Mammary epithelial cell (primary cell): ENCODE measurements around the gene SPTSSA.

Experiments used
- EZH2 ChIP-seq: IDR thresholded peaks from 2 replicates; pipeline ENCODE4 v1.6.1; 2012; ENCODE audit warnings: low read length, inconsistent platforms, borderline replicate concordance
- TF ChIP-seq, protein P1 (sequence below), 2 donors: IDR thresholded peaks in 1 of 2; conservative IDR thresholded peaks in 1 of 2; 2 replicates each; pipeline ENCODE4 v1.5.1; 2011 to 2012; ENCODE audit warnings: inconsistent platforms in 2 of 2, low read length in 2 of 2, mild to moderate bottlenecking in 2 of 2, control low read depth in 1 of 2, low read depth in 1 of 2; ENCODE audit not compliant: insufficient read depth in 1 of 2; ENCODE audit errors: extremely low read depth in 1 of 2

DNA sequence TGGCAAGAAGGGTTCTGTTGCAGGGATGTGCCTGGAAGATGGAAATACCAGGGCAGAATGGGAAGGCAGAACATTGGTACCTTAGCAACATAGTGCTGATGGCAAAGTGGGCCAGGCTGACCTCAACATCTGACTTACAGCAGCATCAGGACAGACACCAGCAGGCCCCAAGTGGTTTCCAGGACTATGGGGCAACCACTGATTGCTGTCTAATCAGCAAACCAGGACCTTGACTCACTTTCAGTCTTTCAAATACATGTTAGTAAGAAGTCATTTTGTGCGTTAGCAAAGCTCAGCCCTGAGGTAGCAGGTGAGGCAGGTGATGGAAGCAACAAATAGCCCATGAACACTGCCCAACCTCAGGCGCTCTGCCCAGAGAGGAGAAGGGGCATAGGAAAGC is 4.7 kb upstream of the SPTSSA start:
- TF ChIP-seq, protein P1, sequence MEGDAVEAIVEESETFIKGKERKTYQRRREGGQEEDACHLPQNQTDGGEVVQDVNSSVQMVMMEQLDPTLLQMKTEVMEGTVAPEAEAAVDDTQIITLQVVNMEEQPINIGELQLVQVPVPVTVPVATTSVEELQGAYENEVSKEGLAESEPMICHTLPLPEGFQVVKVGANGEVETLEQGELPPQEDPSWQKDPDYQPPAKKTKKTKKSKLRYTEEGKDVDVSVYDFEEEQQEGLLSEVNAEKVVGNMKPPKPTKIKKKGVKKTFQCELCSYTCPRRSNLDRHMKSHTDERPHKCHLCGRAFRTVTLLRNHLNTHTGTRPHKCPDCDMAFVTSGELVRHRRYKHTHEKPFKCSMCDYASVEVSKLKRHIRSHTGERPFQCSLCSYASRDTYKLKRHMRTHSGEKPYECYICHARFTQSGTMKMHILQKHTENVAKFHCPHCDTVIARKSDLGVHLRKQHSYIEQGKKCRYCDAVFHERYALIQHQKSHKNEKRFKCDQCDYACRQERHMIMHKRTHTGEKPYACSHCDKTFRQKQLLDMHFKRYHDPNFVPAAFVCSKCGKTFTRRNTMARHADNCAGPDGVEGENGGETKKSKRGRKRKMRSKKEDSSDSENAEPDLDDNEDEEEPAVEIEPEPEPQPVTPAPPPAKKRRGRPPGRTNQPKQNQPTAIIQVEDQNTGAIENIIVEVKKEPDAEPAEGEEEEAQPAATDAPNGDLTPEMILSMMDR (conservative IDR thresholded peaks at IDR 0.05 in 1 of 2, IDR thresholded peaks at IDR 0.05 in 1 of 2; ENCODE audit: extremely low read depth in 1 of 2, insufficient read depth in 1 of 2, low read depth in 1 of 2, low read length in 2 of 2): no peak
- no peak for TF ChIP-seq EZH2
